Sigmoid colon (tissue), 4 donors: ENCODE results near the gene PPP4R4.

ENCODE experiments used
- EP300 ChIP-seq, 4 donors: sonication (generic); formaldehyde crosslinking; IDR thresholded peaks; one replicate each; pipeline ENCODE4 v1.6.1; 2017; ENCODE audit warnings: antibody characterized with exemption in 4 of 4
- POLR2A ChIP-seq, 2 donors: fragments of 450-650 bp; IDR thresholded peaks; one replicate each; pipeline ENCODE4 v1.6.1; 2016; ENCODE audit warnings: antibody characterized with exemption in 2 of 2, mild to moderate bottlenecking in 2 of 2, moderate library complexity in 2 of 2
- POLR2AphosphoS5 ChIP-seq, 4 donors: sonication (generic); formaldehyde crosslinking; IDR thresholded peaks; one replicate each; pipeline ENCODE4 v1.6.1; 2017; ENCODE audit warnings: antibody characterized with exemption in 4 of 4
- TF ChIP-seq, protein P1 (sequence below), 4 experiments: fragments of 450-650 bp in 3 of 4; fragments of 200-600 bp in 1 of 4; IDR thresholded peaks; one replicate each; pipeline ENCODE4 v1.5.1; 2016 to 2019; ENCODE audit warnings: antibody characterized with exemption in 4 of 4, mild to moderate bottlenecking in 3 of 4, moderate library complexity in 2 of 4

DNA sequence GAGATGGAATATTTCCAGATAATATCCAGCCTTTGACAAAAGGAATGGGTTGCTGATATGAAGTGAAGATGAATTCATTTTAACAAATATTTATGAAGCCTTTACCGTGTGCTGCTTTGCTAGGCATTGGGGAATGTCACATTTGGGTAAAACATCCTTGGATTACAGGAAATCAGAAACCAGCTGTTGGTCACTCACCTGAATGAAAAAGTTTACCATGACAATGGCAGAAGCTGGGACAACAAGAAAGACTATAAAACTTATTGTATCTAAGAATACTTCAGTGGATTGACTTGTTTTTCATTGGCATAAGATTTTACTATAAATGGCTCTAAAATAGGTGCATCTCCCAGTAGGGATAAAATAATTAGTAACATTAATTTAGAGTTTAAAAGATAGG lies 19.7 kb downstream of the PPP4R4 start:
- TF ChIP-seq, protein P1, sequence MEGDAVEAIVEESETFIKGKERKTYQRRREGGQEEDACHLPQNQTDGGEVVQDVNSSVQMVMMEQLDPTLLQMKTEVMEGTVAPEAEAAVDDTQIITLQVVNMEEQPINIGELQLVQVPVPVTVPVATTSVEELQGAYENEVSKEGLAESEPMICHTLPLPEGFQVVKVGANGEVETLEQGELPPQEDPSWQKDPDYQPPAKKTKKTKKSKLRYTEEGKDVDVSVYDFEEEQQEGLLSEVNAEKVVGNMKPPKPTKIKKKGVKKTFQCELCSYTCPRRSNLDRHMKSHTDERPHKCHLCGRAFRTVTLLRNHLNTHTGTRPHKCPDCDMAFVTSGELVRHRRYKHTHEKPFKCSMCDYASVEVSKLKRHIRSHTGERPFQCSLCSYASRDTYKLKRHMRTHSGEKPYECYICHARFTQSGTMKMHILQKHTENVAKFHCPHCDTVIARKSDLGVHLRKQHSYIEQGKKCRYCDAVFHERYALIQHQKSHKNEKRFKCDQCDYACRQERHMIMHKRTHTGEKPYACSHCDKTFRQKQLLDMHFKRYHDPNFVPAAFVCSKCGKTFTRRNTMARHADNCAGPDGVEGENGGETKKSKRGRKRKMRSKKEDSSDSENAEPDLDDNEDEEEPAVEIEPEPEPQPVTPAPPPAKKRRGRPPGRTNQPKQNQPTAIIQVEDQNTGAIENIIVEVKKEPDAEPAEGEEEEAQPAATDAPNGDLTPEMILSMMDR (IDR thresholded peaks at IDR 0.05), result no peak
- TF ChIP-seq POLR2A (IDR thresholded peaks at IDR 0.05) (no peak), EP300 (IDR thresholded peaks at IDR 0.05) (no peak), POLR2AphosphoS5 (IDR thresholded peaks at IDR 0.05) (no peak)
